Fibroblast of villous mesenchyme (primary cell): Measurements from ENCODE around the gene AUTS2. TPM values are rescaled to one million over a fixed set of nuclear protein-coding genes. Genes with fewer than 3 reads are reported as not detected.

Experiments used
- DNase-seq: peaks from one replicate; pipeline ENCODE4 v3.0.0-alpha.2; 2010; ENCODE audit warnings: low read depth
- H3K4me3 ChIP-seq: 2 replicates; pipeline ENCODE4 v1.5.1; 2011; ENCODE audit warnings: low read depth, mild to moderate bottlenecking, low read length
- total RNA-seq: library from RNA; depleted of rRNA; stranded (reverse); fragments of >200 nt; gene quantifications from 2 replicates; pipeline ENCODE4 v1.2.3, GENCODE V29; 2012
- TF ChIP-seq, protein P1 (sequence below): IDR thresholded peaks from 2 replicates; pipeline ENCODE4 v1.5.1; 2012; ENCODE audit warnings: low read depth, mild to moderate bottlenecking, low read length; ENCODE audit not compliant: insufficient read depth

The AUTS2 gene
- total RNA-seq, 1 donor: 3.9 TPM

DNA sequence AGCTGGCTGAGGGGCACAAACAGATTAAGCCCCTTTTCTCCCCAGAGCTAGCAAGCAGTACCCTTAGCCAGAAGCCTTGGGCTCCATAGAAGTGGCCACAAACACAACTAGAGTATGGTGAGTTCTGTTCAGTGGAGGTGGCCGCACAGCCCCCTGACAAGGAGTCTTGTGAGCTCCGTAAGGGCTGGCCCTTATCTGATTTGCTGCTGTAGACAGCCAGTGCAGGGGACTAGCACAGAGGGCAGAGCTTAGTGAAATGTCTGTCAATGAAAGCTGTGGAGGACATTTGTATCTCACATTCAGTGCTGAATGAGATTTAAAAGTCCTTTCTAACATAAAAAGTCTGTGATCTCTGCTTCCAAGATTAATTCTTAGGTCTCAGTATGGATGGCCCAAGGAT is 137.3 kb downstream of the AUTS2 start:
- TF ChIP-seq, protein P1, sequence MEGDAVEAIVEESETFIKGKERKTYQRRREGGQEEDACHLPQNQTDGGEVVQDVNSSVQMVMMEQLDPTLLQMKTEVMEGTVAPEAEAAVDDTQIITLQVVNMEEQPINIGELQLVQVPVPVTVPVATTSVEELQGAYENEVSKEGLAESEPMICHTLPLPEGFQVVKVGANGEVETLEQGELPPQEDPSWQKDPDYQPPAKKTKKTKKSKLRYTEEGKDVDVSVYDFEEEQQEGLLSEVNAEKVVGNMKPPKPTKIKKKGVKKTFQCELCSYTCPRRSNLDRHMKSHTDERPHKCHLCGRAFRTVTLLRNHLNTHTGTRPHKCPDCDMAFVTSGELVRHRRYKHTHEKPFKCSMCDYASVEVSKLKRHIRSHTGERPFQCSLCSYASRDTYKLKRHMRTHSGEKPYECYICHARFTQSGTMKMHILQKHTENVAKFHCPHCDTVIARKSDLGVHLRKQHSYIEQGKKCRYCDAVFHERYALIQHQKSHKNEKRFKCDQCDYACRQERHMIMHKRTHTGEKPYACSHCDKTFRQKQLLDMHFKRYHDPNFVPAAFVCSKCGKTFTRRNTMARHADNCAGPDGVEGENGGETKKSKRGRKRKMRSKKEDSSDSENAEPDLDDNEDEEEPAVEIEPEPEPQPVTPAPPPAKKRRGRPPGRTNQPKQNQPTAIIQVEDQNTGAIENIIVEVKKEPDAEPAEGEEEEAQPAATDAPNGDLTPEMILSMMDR: no peak
- DNase-seq: no peak
- no peak overlapping the region for H3K4me3 ChIP-seq

DNA sequence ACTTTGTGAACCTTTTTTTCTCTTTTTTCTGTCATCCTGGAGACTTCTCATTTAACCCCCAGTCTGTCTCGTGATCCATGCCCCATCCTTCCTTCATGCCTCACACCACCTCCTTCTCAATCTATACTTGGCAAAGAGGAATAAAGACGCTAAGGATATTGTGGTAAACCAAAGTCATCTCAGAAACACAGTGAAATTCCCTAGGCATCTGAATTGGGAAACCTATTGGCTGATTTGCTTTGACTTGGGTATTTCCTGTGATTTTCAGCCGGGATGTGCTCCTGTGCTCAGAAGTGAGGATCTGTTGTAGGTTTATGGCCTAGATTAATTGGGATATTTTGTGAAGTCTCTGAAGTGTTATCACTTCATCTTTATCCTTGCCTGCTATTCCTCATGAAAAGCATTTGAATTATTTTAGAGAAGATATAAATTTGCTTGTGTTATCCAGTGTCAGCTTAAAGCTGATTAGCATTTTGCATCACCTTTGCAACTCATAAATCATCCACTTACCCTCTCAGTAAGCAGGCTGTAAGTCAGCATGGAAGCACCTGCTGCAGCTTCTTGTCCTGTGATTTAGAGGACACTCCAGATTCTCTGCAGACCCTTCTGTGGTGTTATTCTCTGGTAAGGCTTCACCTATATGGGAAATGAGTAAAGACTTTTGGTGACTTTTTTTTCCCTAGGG is 138.0 kb downstream of the AUTS2 start:
- TF ChIP-seq, protein P1: no peak
- no peak for DNase-seq
- no peak overlapping the region for H3K4me3 ChIP-seq

DNA sequence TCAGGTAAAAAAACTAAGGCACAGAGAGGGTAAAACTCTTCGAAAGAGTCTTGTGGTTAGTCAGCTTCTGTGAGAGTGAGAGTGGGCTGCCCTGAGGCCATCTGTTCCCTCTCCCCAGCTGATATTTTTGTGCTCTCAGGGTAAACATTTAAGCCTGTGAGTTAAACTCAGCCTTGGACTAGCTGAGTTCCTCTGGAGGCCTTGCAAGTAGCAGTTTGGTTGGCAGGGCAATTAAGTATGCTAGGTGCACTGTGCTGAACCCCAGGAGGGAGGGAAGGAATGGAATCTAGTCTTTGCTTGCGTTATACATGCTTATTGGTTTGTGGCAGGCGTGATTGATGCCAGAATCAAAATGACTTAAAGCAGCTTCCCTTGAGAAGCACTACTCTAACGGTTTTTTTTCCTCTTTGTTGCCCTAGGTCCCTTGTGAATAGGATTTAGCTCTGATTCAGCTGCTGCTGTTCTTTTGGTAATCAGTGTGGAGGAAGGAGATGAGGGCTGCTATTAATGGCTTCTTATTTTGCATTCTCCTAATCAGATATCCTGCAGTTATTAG is 140.2 kb downstream of the AUTS2 start:
- no peak for DNase-seq
- no peak overlapping the region for H3K4me3 ChIP-seq
- TF ChIP-seq, protein P1: no peak

DNA sequence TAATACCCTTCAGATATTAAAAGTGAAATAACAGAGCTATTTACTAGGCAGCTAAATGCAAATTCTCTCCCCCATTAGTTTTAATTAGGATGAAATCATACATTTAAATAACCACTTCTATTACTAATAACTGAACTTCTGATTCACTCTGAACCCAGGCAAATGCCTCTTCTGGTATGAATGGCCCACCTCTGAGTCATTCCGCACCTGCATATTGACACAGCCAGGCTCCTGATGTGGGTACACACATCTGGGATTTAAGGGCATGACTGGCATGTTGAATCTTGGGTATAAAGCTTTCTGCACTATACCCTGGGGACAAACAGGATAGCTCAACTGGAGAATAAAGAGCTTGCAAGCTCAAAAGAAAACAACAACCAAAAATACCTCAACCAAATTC is 140.9 kb downstream of the AUTS2 start:
- TF ChIP-seq, protein P1: no peak
- H3K4me3 ChIP-seq: no peak overlapping the region
- no peak for DNase-seq

DNA sequence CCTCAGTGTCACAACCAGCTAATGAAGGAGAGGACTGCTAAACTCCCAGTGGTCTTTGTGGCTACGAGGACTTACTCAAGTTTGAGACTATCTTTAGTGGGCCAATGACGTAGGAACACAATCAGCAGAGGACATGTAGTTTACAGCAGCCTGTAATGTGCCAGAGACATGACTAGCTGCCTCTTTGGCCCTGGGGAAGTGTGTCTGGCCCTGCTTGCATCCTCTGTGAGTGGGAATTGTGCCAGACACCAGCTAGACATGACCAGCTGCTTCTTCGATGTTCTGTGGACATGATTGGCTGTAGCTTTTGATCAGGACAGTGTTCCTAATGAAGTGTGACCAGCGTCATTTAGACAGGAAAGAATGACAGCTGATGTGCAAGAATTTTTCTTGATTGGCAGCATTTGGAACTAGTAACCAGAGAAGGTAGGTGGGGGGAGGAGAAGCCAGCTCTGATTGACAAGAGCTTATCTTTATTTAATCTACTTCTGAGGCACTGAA is 141.7 kb downstream of the AUTS2 start:
- no peak overlapping the region for H3K4me3 ChIP-seq
- TF ChIP-seq, protein P1: no peak
- DNase-seq: no peak

DNA sequence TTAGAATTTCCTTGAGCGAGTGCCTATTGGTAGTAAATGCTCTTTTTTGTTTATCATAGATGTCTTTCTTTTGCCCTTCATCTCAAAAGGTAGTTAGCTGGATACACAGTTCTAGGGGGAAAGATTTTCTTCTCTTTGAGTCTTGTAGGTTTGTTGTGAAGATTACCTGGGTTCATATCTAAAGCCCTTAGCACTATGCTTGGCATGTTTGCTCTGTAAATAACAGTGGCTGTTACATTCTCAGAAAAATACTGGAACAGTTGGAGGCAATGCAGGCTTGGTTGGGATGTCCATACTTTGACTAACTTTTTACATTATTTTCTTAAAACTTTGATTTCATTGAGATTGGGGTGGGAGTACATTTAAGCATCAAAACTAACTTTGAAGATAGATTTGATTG is 144.0 kb downstream of the AUTS2 start:
- TF ChIP-seq, protein P1: no peak
- no peak for DNase-seq
- no peak overlapping the region for H3K4me3 ChIP-seq
